Glutamatergic neuron (in vitro differentiated cells): Measurements from ENCODE around the gene HOXD10. TPM values are rescaled to one million over a fixed set of nuclear protein-coding genes. Genes with fewer than 3 reads are reported as not detected.
A peak's percentile ranks its signal among the peaks of the same experiment; 100 is the strongest.

Experiments
- DNase-seq: peaks from one replicate; pipeline ENCODE4 v3.0.0; 2022
- H3K27ac Mint-ChIP-seq: one replicate; pipeline ENCODE4 v1.8.0; 2020; ENCODE audit warnings: mild to moderate bottlenecking, mixed read lengths, inconsistent platforms; ENCODE audit not compliant: unreplicated experiment
- H3K27me3 Mint-ChIP-seq: one replicate; pipeline ENCODE4 v1.8.0; 2020; ENCODE audit warnings: mild to moderate bottlenecking, moderate library complexity, mixed read lengths, inconsistent platforms; ENCODE audit not compliant: unreplicated experiment
- H3K36me3 Mint-ChIP-seq: one replicate; pipeline ENCODE4 v1.8.0; 2020; ENCODE audit warnings: mild to moderate bottlenecking, mixed read lengths, inconsistent platforms; ENCODE audit not compliant: unreplicated experiment
- H3K4me1 Mint-ChIP-seq: one replicate; pipeline ENCODE4 v1.8.0; 2020; ENCODE audit warnings: mild to moderate bottlenecking, low read depth, mixed read lengths, inconsistent platforms; ENCODE audit not compliant: unreplicated experiment
- H3K4me3 Mint-ChIP-seq: one replicate; pipeline ENCODE4 v1.8.0; 2020; ENCODE audit warnings: mild to moderate bottlenecking, mixed read lengths, inconsistent platforms; ENCODE audit not compliant: unreplicated experiment
- H3K9me3 Mint-ChIP-seq: one replicate; pipeline ENCODE4 v1.8.0; 2020; ENCODE audit warnings: mild to moderate bottlenecking, moderate library complexity, mixed read lengths, inconsistent platforms; ENCODE audit not compliant: unreplicated experiment
- CTCF ChIP-seq: fragments of 200-600 bp; sonication (generic); IDR thresholded peaks from one replicate; pipeline ENCODE4 v1.5.0; 2021; ENCODE audit not compliant: partially characterized antibody, unreplicated experiment
- total RNA-seq: library from RNA; stranded (reverse); fragmentation: NEBNext Ultra II Directional; extraction: Animal tissue kit (Norgen Biotek cat#: 25700); gene quantifications from one replicate; pipeline ENCODE4 v1.2.1, GENCODE V29; 2021; ENCODE audit not compliant: unreplicated experiment

HOXD10 gene
- total RNA-seq, 1 donor from 2014 or later, result not detected

- no peak overlapping the region for H3K27ac Mint-ChIP-seq
These were observed 33.5 kb upstream of the HOXD10 start for GRCh38 chr2:176082824-176083751.

DNA sequence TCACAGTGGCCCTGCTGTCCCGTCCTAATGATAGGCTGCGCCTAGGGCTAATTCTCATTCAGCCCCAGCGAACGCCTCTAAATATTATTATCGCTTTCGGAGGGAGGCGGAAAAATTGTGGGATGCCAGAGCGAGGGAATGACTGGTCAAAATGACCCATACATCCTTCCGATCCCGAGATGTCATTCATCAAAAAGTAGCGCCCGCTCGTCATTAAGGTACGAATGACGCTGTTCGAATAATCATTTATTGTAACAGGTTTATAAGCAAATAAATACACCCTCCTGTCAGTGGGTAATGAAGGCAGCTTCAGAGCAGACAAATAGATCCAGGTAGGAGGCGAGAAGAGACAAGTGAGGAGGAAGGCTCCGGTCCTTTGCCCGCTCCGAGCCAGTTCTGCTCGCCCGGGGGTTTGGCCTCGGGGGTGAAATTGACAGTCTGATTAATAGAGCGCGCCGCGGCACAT, 32.7 kb upstream of the HOXD10 start, which contains the start of gene EVX2:
TSS of gene EVX2 (minus strand) at position 167 of the 466 bp plus-strand sequence. CDS start 186 bp downstream, outside the sequence.
- peak within 1 kb of the TSS; percentile 80 for H3K4me3 Mint-ChIP-seq
- no peak within 1 kb of the TSS for H3K27ac Mint-ChIP-seq
- no peak for DNase-seq

More at GRCh38 chr2:176082824-176083751, 33.5 kb upstream of the HOXD10 start:
- H3K36me3 Mint-ChIP-seq, result no peaks in the 10 kb centered on the region
- DNase-seq, result no peak
- H3K4me1 Mint-ChIP-seq, result peaks cover 19% of the 10 kb centered on the region
- TF ChIP-seq CTCF, result no peak
- peaks cover 53% of the 10 kb centered on the region for H3K27me3 Mint-ChIP-seq
- peak overlapping the region; percentile 69 for H3K4me3 Mint-ChIP-seq
- peaks cover 27% of the 10 kb centered on the region for H3K9me3 Mint-ChIP-seq

DNA sequence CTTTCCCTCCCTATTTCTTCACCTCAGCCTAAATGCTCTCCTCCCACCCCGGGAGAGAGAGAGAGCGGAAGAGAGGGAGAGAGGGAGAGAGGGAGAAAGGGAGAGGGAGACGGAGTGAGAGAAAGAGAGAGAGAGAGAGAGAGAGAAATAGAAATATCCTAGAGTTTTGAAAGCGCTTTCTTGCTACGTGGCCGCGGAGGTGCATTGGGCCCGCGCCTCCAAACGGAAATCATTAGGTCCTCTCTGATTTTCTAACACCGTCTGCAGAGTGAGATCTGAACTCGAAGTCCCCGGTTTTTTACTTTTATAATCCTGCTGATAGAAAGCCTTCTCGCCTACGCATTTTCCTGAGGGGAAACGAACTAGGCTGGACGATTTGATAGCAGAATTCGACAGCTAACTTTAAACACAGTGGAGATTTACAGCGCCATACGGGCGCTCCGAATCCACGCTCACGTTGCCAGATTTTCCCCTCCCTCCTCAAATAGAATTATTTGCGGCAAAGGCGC, 31.9 kb upstream of the HOXD10 start:
- no peaks in the 10 kb centered on the region for H3K36me3 Mint-ChIP-seq
- peak overlapping the region; percentile 80 for H3K4me3 Mint-ChIP-seq
- no peak for DNase-seq
- H3K9me3 Mint-ChIP-seq, result peaks cover 19% of the 10 kb centered on the region
- H3K4me1 Mint-ChIP-seq, result peaks cover 13% of the 10 kb centered on the region
- peaks cover 53% of the 10 kb centered on the region for H3K27me3 Mint-ChIP-seq
- H3K27ac Mint-ChIP-seq, result no peak overlapping the region
- no peak for TF ChIP-seq CTCF

More for the DNA sequence above, 32.7 kb upstream of the HOXD10 start, which contains the start of gene EVX2:
- H3K36me3 Mint-ChIP-seq, result no peaks in the 10 kb centered on the region
- H3K27me3 Mint-ChIP-seq, result peaks cover 55% of the 10 kb centered on the region
- peaks cover 13% of the 10 kb centered on the region for H3K4me1 Mint-ChIP-seq
- TF ChIP-seq CTCF, result no peak
- peaks cover 24% of the 10 kb centered on the region for H3K9me3 Mint-ChIP-seq

GRCh38 chr2:176085120-176085788, 31.3 kb upstream of the HOXD10 start:
- TF ChIP-seq CTCF, result no peak
- no peaks in the 10 kb centered on the region for H3K36me3 Mint-ChIP-seq
- H3K27ac Mint-ChIP-seq, result no peak overlapping the region
- peaks cover 13% of the 10 kb centered on the region for H3K4me1 Mint-ChIP-seq
- peaks cover 54% of the 10 kb centered on the region for H3K27me3 Mint-ChIP-seq
- no peak for DNase-seq
- peak overlapping the region; percentile 80 for H3K4me3 Mint-ChIP-seq
- peaks cover 19% of the 10 kb centered on the region for H3K9me3 Mint-ChIP-seq
